COLO668 (cell line): Measurements from ENCODE around the gene APOB.

Experiments used
- DNase-seq: peaks from one replicate; lab custom pipeline; 2025; ENCODE audit not compliant: unreplicated experiment; lab: John Stamatoyannopoulos, UW

Gene APOB

DNA sequence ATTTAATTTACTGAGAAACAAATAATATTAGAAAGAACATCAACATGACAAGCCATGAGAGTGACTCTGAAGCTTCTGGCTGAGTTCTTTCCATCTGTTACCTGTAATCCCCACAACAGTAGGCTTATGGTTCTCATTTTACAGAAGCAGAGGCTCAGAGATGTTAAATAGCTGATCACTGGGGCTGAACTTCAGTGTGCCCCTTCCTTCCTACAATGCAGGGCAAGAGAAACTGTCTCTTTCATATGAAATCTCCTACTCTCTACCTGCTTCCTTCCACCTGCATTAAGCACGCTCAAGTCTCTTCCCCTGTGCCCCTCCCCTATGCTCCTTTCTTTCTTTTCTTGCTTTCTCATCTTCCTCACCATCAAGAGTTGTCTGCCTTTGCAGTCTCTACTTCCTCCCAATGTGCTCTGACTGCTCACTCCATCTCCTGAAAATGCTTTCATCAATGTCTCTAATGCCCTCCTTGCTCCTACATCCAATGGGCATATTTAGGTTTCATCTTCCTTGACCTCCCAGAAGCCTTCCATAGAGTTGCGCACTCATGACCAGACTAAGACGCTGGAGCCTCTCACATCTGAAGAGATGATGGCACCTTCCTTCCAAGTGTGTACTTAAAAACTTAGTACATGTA, 23.7 kb downstream of the APOB start:
- DNase-seq: no peak

DNA sequence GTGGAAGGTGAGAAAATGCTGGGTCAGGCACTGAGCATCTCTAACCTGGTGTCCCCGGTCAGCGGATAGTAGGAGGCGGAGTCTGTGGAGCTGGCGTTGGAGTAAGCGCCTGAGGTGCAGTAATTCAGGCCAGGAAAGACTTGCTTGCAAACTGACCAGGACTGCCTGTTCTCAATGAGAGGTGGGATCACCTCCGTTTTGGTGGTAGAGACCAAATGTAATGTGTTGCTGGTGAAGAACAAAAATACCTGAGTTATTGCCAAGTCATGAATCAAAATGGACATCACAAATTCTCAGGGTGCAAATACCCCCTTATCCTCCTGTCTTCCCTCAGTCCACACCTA, 24.2 kb downstream of the APOB start:
- DNase-seq: no peak

GRCh38 chr2:21019000-21019677, 24.7 kb downstream of the APOB start:
- no peak for DNase-seq

- DNase-seq: no peak
Measured at GRCh38 chr2:21018290-21018689, 25.6 kb downstream of the APOB start.

DNA sequence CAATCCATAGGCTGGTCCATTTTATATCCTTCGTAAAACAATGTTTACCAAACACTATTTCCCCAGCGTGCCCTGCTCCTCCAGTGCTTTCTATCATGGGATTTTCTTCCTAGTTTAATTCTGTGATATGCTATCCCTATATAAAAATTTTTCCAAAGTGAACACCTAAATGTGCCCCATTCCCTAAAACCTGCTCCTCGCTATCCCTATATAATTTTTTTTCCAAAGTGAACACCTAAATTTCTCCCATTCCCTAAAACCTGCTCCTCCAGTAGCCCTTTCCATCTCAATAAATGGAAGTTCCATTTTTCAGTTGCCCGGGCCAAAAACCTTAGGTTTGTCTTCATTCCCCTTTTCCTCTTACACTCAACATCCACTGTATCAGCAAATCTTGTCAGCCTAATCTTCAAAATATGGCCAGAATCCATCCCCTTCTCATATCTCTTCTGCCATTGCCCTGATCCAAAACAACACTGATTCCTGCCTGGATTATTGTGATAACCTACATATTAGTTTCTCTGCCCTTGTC, 26.1 kb downstream of the APOB start:
- no peak for DNase-seq

- no peak for DNase-seq
Measured at GRCh38 chr2:21015281-21015645, 28.6 kb downstream of the APOB start.

DNA sequence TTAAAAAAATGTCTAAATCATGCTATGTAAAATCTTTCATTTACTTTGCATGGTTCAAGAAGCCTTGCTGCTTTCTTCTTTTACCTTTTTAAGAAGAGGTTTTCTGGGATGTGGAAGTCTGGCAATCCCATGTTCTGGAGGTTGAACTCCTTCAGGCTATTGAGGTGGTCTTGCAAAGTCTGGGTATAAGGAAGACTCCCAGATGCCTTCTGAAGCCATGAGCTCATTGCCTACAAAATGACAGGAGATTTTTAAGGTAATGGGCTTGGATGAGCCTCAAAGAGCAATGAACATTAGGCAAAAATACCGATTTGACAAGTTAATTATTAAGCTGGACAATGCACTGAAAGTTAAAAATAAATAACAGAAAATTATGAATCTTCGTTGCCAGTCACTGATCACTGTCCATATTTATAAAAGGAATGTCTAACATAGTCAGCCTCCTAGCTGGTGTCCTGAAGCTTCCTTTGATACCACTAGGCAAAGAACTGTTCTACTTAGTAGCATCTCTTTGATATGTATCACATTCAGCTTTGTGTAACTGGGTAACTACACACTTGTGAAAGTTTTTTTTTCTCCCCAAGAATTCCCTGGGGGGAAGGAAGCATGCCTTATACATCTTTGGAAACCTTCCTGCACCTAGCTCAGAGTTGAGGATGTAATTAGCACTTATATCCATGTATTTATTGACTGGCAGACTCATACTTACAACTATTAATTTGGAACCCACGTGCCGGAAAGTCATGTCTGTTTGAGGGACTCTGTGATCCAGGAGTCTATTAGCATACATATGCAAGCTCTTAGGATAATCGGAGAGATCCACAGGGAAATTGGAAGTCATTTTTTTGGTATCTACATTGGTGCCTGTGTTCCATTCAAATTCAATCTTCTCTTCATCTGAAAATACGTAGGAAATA, 29.3 kb downstream of the APOB start:
- DNase-seq: no peak

DNA sequence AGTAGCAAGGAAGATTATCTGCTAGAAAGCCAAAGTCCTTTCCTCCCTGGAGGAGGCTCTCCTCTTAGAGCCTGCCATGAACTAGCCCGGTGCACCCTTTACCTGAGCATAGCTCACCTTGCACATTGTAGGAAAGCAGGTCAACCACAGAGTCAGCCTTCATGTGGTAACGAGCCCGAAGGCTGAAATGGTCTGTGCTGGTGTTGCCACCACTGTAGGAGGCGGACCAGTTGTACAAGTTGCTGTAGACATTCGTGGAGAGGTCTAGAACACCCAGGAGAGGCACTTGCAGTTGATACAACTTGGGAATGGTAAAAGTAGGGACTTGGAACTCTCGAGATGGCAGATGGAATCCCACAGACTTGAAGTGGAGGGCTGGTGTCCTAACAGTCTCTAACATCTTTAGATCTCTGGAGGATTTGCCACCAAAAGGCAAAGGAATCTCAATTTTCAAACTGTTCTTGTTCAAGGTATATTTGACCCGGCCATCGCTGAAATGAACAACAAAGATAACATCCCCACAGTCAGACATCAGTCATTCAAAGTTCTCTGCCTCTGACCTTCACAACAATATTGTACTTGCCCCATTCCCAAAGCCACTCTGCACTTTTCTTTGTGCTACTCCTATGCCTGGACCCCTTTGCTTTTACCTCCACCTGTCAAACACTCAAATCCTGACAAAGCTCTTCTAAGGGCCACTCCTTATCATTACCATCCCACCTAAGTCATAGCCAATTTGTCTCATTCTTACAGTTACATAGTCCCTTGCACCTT, 30.6 kb downstream of the APOB start:
- no peak for DNase-seq

DNA sequence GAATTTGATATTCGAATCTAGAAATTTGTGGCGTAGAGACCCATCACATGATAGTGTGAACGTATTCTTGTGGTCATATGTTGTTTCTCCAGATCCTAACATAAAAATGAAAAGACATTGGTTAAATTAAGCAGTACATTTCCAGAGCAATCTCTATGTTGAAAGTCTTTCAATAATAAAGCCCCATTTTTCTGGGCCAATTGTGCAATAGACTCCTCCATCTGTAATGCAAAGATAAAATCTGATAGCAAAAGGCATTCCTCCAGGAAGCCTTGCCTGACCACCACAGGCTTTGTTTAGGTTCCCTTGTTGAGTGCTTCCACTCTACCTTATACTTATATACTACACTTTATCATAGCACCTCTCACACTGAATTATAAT, 31.3 kb downstream of the APOB start:
- DNase-seq: no peak

DNA sequence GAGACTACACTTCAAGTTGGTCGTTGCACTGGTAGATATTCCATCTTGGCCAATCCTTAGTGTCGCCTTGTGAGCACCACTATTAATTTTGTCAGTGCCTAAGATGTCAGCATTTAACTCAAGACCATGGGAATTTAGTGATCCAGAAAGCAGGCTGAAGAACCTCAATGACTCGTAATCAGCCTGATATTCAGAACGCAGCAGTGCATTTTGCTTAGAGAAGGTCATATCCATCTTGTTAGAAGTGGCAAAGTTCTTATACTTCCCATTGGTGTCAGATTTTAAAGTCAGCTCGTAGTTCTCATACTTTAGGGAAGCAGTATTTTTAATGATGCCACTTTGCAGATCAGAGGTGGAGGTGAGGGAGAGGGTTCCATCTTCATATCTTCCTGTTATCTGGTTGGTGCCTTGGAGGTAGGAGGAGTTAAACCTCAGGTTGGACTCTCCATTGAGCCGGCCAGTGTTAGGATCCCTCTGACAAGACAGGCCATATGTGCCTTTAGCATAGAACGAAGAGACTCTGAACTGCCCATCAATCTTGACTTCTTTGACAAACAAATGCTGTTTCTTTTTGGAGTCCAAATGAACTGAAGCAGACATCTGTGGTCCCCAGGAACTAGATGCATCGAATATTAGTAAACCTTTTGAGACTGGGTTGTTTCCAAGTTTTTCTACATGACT, 31.9 kb downstream of the APOB start:
- no peak for DNase-seq

DNA sequence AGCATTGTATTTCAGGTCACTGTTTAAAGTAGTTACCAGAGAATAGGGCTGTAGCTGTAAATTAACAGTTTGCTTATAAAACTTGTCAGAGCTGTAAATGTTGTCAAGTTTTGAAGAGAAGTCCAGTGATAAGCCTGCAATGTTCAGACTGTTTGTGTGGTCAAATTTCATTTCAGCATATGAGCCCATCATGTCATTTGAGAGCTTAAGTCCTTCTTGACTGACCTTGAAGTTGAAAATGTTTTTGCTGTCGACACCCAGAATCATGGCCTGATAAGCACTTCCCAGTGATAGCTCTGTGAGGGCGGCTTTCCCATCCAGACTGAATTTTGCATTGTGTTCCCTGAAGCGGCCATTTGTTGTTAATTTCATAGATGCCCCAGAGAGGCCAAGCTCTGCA, 32.4 kb downstream of the APOB start:
- no peak for DNase-seq

GRCh38 chr2:21010813-21011439, 32.9 kb downstream of the APOB start:
- DNase-seq: no peak

DNA sequence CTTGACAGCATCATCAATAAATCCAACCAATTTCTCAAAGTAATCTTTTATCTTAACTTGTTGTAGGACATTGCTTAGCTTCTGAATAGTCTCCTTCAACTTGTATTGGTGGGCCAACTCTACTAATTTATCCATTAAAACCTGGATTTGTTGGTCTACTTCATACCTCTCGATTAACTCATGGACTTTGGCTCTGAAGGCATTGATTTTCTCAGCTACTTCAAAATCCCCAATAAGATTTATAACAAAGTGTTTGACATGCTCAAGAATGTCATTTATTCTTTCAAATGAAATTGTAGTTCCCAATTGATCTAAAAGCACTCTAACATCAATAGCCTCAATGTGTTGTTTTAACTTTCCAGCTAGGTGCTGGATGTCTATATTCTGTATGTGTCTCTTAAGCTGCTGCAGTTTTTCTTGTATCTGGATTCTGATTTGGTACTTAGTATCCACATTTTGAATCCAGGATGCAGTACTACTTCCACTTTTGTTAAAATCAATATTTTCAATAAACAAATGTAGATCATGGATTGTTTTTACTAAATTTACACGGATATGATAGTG, 34.1 kb downstream of the APOB start:
- DNase-seq: no peak

DNA sequence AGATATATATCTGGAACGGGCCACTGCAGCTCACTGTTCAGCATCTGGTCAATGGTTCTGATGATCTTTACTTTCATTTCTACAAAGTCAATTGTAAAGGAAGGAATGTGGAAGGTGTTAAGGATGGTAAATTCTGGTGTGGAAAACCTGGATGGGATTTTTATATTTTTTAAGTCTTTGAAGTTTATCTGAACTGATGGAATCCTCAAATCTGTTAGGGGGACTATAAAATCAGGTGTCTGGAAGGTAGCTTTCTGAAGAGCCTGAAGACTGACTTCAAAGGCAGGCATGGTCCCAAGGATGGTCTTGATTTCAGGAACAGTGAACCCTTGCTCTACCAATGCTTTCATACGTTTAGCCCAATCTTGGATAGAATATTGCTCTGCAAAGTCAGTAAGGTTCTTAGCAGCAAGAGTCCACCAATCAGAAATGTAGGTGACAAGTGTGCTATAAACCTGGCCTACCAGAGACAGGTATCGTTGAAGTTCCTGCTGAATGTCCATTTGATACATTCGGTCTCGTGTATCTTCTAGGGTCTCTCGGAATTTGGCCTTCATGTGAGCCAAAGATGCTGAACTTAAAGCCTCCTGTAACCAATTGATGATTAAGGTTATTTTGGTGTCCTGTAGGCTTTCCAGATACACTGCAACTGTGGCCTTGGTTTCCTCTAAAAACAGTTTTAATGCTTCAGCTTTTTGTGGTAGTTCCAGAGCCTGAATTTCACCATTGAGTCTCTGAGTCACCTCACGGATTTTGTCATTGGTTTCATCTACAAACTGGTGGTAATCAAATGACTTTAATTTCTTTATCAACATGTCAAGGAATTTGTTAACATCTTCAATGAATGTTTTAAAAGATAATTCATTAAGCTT, 34.8 kb downstream of the APOB start:
- no peak for DNase-seq

GRCh38 chr2:21008014-21008789, 35.7 kb downstream of the APOB start:
- no peak for DNase-seq

DNA sequence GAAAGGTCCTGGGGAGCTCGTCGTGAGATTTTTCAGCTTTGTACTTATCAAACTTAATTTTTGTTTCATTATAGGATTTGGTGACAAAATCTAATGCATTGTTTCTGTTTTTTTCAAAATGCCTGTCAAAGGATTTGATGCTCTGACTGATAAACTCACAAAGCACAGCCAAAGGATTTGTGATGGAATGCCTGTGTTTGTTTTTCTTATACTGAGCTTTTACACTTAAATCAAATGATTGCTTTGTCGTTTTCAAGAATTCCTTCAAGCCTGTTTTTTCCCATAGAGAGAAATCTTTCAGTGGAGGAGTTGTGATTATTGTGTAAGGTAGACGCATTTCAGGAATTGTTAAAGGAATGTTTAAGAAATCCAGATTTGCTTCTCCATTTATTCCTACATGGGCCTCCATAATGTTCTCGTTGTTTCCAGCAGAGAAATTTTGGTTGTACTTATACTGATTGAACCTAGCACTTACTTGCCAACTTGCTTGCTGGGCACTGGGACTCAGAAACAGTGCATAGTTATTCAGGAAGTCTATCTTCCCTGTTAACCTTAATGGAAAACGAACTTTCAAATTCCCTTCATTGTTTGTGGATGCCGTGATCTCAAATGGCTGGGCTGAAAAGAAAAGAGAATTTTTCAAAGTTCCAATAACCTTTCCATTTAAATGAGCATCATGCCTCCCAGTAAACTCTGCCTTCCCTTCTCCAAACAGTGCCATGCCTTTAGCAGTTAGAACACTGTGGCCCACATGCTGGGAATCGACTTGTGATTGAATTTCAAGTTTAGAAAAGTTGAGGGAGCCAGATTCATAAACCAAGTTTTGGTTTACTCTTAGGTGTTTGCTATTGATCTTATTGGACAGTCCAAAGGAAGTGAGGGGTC, 36.5 kb downstream of the APOB start:
- no peak for DNase-seq
